GM23338 (cell line): ENCODE results near the gene SLC35A2. TPM values are rescaled to one million over a fixed set of nuclear protein-coding genes. Genes with fewer than 3 reads are reported as not detected.

Source experiments
- ATAC-seq: fragments of 200-7000 bp; cut with Tn5 transposase; 3 replicates; pipeline ENCODE4 v1.9.1; 2020
- DNase-seq: peaks from one replicate; pipeline ENCODE4 v3.0.0-alpha.2; 2015; ENCODE audit warnings: low spot score
- H2AFZ ChIP-seq: fragments of 200-600 bp; sonication (generic); 2 replicates; pipeline ENCODE4 v1.8.0; 2016; ENCODE audit warnings: antibody characterized with exemption, mild to moderate bottlenecking, moderate library complexity
- H3F3A ChIP-seq: fragments of 200-600 bp; sonication (generic); replicated peaks from 2 replicates; pipeline ENCODE4 v1.8.0; 2017; ENCODE audit warnings: antibody characterized with exemption, mixed run types, low read depth
- H3K27ac ChIP-seq: fragments of 200-600 bp; sonication (generic); 2 replicates; pipeline ENCODE4 v1.6.1; 2016; ENCODE audit warnings: low read depth
- H3K27me3 ChIP-seq: fragments of 200-600 bp; sonication (generic); 2 replicates; pipeline ENCODE4 v1.8.0; 2016; ENCODE audit warnings: mild to moderate bottlenecking, mixed run types, moderate library complexity; ENCODE audit not compliant: insufficient read depth
- H3K36me3 ChIP-seq: fragments of 200-600 bp; sonication (generic); 2 replicates; pipeline ENCODE4 v1.8.0; 2016; ENCODE audit warnings: mild to moderate bottlenecking; ENCODE audit not compliant: insufficient read depth
- H3K4me1 ChIP-seq: fragments of 200-600 bp; sonication (generic); 2 replicates; pipeline ENCODE4 v1.8.0; 2016; ENCODE audit warnings: mild to moderate bottlenecking, moderate library complexity; ENCODE audit not compliant: insufficient read depth
- H3K4me2 ChIP-seq: fragments of 200-600 bp; sonication (generic); 2 replicates; pipeline ENCODE4 v1.7.1; 2017; ENCODE audit warnings: mixed run types
- H3K4me3 ChIP-seq: fragments of 200-600 bp; sonication (generic); 2 replicates; pipeline ENCODE4 v1.6.1; 2016; ENCODE audit warnings: mixed run types
- H3K79me2 ChIP-seq: fragments of 200-600 bp; sonication (generic); replicated peaks from 2 replicates; pipeline ENCODE4 v1.8.0; 2017; ENCODE audit warnings: mild to moderate bottlenecking; ENCODE audit not compliant: insufficient read depth
- H3K9me2 ChIP-seq: fragments of 200-600 bp; sonication (generic); 2 replicates; pipeline ENCODE4 v1.8.0; 2017; ENCODE audit not compliant: insufficient read depth
- H4K20me1 ChIP-seq: fragments of 200-600 bp; sonication (generic); replicated peaks from 2 replicates; pipeline ENCODE4 v1.8.0; 2017; ENCODE audit warnings: mild to moderate bottlenecking; ENCODE audit not compliant: insufficient read depth
- H3K27ac Mint-ChIP-seq: 2 replicates; pipeline ENCODE4 v1.8.0; 2020; ENCODE audit warnings: inconsistent platforms, mild to moderate bottlenecking, moderate library complexity, mixed read lengths
- H3K27me3 Mint-ChIP-seq: 3 replicates; pipeline ENCODE4 v1.8.0; 2022; ENCODE audit warnings: low read depth, mild to moderate bottlenecking, moderate library complexity, mixed read lengths, inconsistent platforms; ENCODE audit not compliant: insufficient read depth, poor library complexity
- H3K36me3 Mint-ChIP-seq: 3 replicates; pipeline ENCODE4 v1.8.0; 2021; ENCODE audit warnings: low read depth, mild to moderate bottlenecking, inconsistent platforms, moderate library complexity, mixed read lengths
- H3K4me1 Mint-ChIP-seq: 3 replicates; pipeline ENCODE4 v1.8.0; 2020; ENCODE audit warnings: mild to moderate bottlenecking, inconsistent platforms, mixed read lengths
- H3K4me3 Mint-ChIP-seq: 3 replicates; pipeline ENCODE4 v1.8.0; 2021; ENCODE audit warnings: moderate library complexity, mild to moderate bottlenecking, inconsistent platforms, mixed read lengths
- H3K9me3 Mint-ChIP-seq: 3 replicates; pipeline ENCODE4 v1.8.0; 2020; ENCODE audit warnings: moderate library complexity, mild to moderate bottlenecking, inconsistent platforms, mixed read lengths
- CREB1 ChIP-seq: fragments of 250-450 bp; sonication (Bioruptor Pico); IDR thresholded peaks from 2 replicates; pipeline ENCODE4 v1.5.0; 2020; ENCODE audit warnings: low read depth, mild to moderate bottlenecking, moderate library complexity
- ETS1 ChIP-seq: IDR thresholded peaks from 2 replicates; pipeline ENCODE4 v1.6.1; 2016; ENCODE audit warnings: antibody characterized with exemption
- EZH2phosphoT487 ChIP-seq: fragments of 200-600 bp; sonication (generic); IDR thresholded peaks from one replicate; pipeline ENCODE4 v1.8.1; 2018; ENCODE audit warnings: antibody characterized with exemption; ENCODE audit not compliant: unreplicated experiment
- JUNB ChIP-seq: IDR thresholded peaks from one replicate; pipeline ENCODE4 v1.6.1; 2016; ENCODE audit warnings: antibody characterized with exemption; ENCODE audit not compliant: unreplicated experiment
- NANOG ChIP-seq: IDR thresholded peaks from 2 replicates; pipeline ENCODE4 v1.6.1; 2016; ENCODE audit warnings: antibody characterized with exemption, borderline replicate concordance
- REST ChIP-seq: IDR thresholded peaks from one replicate; pipeline ENCODE4 v1.6.1; 2018; ENCODE audit warnings: antibody characterized with exemption; ENCODE audit not compliant: unreplicated experiment
- ZNF114 ChIP-seq: fragments of 250-450 bp; sonication (Bioruptor Pico); IDR thresholded peaks from 2 replicates; pipeline ENCODE4 v1.5.0; 2020; ENCODE audit warnings: mild to moderate bottlenecking, moderate library complexity
- ZNF331 ChIP-seq: fragments of 250-450 bp; sonication (Bioruptor Pico); IDR thresholded peaks from 2 replicates; pipeline ENCODE4 v1.5.0; 2020; ENCODE audit warnings: low read depth, mild to moderate bottlenecking, moderate library complexity
- ZNF462 ChIP-seq: fragments of 250-450 bp; sonication (Bioruptor Pico); IDR thresholded peaks from 2 replicates; pipeline ENCODE4 v1.5.0; 2020; ENCODE audit warnings: mild to moderate bottlenecking, moderate library complexity
- polyA plus RNA-seq: library from polyadenylated mRNA; unstranded; fragments of >200 nt; fragmentation: Nextera tagmentation; extraction: Ambion mirVana; gene quantifications from 2 replicates; pipeline ENCODE4 v1.2.1, GENCODE V29; 2016
- total RNA-seq: library from RNA; depleted of rRNA; stranded (reverse); fragments of >200 nt; shearing (Covaris generic); gene quantifications from 2 replicates; pipeline ENCODE4 v1.2.3, GENCODE V29; 2014

The SLC35A2 gene
- total and polyA plus RNA-seq, 2 experiments from 2014 or later = 13.0 to 16.4 TPM

DNA sequence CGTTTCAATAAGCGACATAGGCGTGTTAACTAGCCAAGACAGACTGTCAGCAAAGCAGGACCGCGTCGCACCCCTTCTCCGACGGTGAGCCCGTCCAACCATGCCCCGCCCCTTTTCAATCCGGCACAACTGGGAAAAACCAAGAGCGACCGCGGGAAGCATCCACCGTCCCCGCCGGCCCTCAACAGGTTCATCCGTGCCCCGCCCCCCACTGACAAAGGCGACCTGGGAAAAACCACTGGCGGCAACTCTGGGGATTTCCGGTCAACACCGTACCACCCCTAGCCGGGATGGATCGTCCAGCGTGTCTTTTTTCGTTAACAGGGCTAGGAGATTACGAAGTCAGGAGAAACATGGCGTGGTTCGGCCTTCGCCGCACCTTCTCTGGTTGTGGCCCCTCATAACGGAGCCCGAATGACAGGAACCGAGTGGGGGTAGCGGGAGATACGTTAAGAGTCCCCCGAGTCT is 14.3 kb downstream of the SLC35A2 start (continued):
- TF ChIP-seq ZNF331 (CRISPR knock-in tag) (no peak), NANOG (no peak), REST (no peak), ETS1 (no peak), CREB1 (CRISPR knock-in tag) (no peak)

DNA sequence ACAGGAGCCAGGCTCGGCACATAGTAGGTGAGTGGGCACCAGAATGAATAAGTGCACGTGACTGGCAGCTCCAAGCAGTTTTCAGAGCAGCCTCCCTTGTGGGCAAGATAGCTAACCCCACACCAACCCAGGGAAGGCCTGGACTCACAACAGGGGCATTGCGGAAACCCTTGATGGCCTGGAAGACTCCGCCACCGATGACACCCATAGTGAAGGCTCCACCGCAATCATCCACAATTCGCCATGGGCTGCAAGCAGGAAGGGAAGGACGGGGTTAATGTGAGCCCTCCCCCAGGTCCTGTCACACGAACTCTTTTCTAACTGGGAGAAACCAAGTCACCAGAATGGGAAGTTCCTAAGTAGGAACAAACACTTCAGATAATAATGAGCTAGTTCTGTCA is 14.8 kb downstream of the SLC35A2 start:
- DNase-seq (peak; percentile 30), ATAC-seq (peak; percentile 6)
- Histone ChIP-seq H3K4me1 (no peaks in the 10 kb centered on the region; the same call in 1 of the 2 replicates), H3K4me3 (peak overlapping the region; percentile 83), H3K9me2 (no peaks in the 10 kb centered on the region), H3K36me3 (no peaks in the 10 kb centered on the region; the same call in 1 of the 2 replicates), H3K27ac (0 out of 2 replicates have a peak overlapping the region, but pooled peaks have one; percentile 97), H3K27me3 (no peaks in the 10 kb centered on the region), H3K79me2 (peaks cover 41% of the 10 kb centered on the region), H3K4me2 (peak overlapping the region; percentile 93), H4K20me1 (no peaks in the 10 kb centered on the region), H2AFZ (no peak overlapping the region), H3F3A (no peaks in the 10 kb centered on the region)
- H3K4me3 Mint-ChIP-seq = peak overlapping the region; percentile 88
- peak overlapping the region; percentile 97 for H3K27ac Mint-ChIP-seq
- no peaks in the 10 kb centered on the region; the same call in 2 of the 3 replicates for H3K4me1 Mint-ChIP-seq
- H3K36me3 Mint-ChIP-seq = peaks cover 36% of the 10 kb centered on the region
- H3K9me3 Mint-ChIP-seq = no peaks in the 10 kb centered on the region
- H3K27me3 Mint-ChIP-seq = no peaks in the 10 kb centered on the region
- TF ChIP-seq ZNF331 (CRISPR knock-in tag) (no peak), EZH2phosphoT487 (no peak), ZNF114 (CRISPR knock-in tag) (no peak), NANOG (no peak), CREB1 (CRISPR knock-in tag) (no peak), ZNF462 (CRISPR knock-in tag) (no peak), ETS1 (no peak), JUNB (no peak)
